WTC11 (cell line): ENCODE results near the gene APOBEC3B. TPM values are rescaled to one million over a fixed set of nuclear protein-coding genes. Genes with fewer than 3 reads are reported as not detected.
A peak's percentile ranks its signal among the peaks of the same experiment; 100 is the strongest.
"Not testable (repeated sequence)": the region's sequence is repeated elsewhere in the genome, so short reads cannot be mapped to it uniquely, and the experiment has no call there.

ENCODE experiments used
- ATAC-seq: fragments of 200-7000 bp; cut with Tn5 transposase; 2 replicates; pipeline ENCODE4 v1.10.0; 2021; ENCODE audit warnings: mild to moderate bottlenecking, moderate library complexity
- CTCF ChIA-PET: fragments of 300-600 bp; sonication (Branson Sonifier 250); formaldehyde crosslinking; loops from one replicate; lab custom pipeline; 2021; ENCODE audit warnings: antibody characterized with exemption; lab: Charles Lee
- POLR2A ChIA-PET: fragments of 350-600 bp; sonication (Branson Sonifier 250); formaldehyde crosslinking; loops from one replicate; lab custom pipeline; 2021; ENCODE audit warnings: antibody characterized with exemption; lab: Charles Lee
- DNase-seq: peaks from one replicate; pipeline ENCODE4 v3.0.0; 2021; ENCODE audit warnings: low spot score
- H3K27ac Mint-ChIP-seq: 2 replicates; pipeline ENCODE4 v1.8.0; 2021; ENCODE audit warnings: mixed read lengths
- H3K27me3 Mint-ChIP-seq: 2 replicates; pipeline ENCODE4 v1.8.0; 2021; ENCODE audit warnings: low read depth, mild to moderate bottlenecking, moderate library complexity, mixed read lengths
- H3K36me3 Mint-ChIP-seq: 2 replicates; pipeline ENCODE4 v1.8.0; 2021; ENCODE audit warnings: mixed read lengths
- H3K4me1 Mint-ChIP-seq: 2 replicates; pipeline ENCODE4 v1.8.0; 2022; ENCODE audit warnings: mixed read lengths
- H3K4me3 Mint-ChIP-seq: 2 replicates; pipeline ENCODE4 v1.8.0; 2021; ENCODE audit warnings: mild to moderate bottlenecking, moderate library complexity, mixed read lengths
- H3K9me3 Mint-ChIP-seq: 2 replicates; pipeline ENCODE4 v1.8.0; 2021; ENCODE audit warnings: mixed read lengths
- ATF6 ChIP-seq: sonication (generic); formaldehyde crosslinking; IDR thresholded peaks from 2 replicates; pipeline ENCODE4 v1.8.1; 2023; ENCODE audit warnings: mild to moderate bottlenecking, missing genetic modification reagents
- CBFB ChIP-seq: sonication (generic); formaldehyde crosslinking; IDR thresholded peaks from 2 replicates; pipeline ENCODE4 v1.8.1; 2022; ENCODE audit warnings: mild to moderate bottlenecking, low read depth, missing genetic modification reagents
- CREB1 ChIP-seq: sonication (generic); formaldehyde crosslinking; IDR thresholded peaks from 2 replicates; pipeline ENCODE4 v1.8.0; 2023; ENCODE audit warnings: mild to moderate bottlenecking, missing genetic modification reagents
- ELF4 ChIP-seq: sonication (generic); formaldehyde crosslinking; IDR thresholded peaks from 2 replicates; pipeline ENCODE4 v1.8.1; 2022; ENCODE audit warnings: low read depth, mild to moderate bottlenecking, moderate library complexity, missing genetic modification reagents
- ETV6 ChIP-seq: sonication (generic); formaldehyde crosslinking; IDR thresholded peaks from 2 replicates; pipeline ENCODE4 v1.8.1; 2022; ENCODE audit warnings: mild to moderate bottlenecking, missing genetic modification reagents
- FOXK1 ChIP-seq: sonication (generic); formaldehyde crosslinking; IDR thresholded peaks from 2 replicates; pipeline ENCODE4 v1.8.0; 2022; ENCODE audit warnings: mild to moderate bottlenecking, moderate library complexity, missing genetic modification reagents
- NFATC4 ChIP-seq: fragments of 250-450 bp; sonication (Bioruptor Pico); IDR thresholded peaks from 2 replicates; pipeline ENCODE4 v1.9.0; 2021; ENCODE audit warnings: mild to moderate bottlenecking
- NFYB ChIP-seq: sonication (generic); formaldehyde crosslinking; conservative IDR thresholded peaks from 2 replicates; pipeline ENCODE4 v1.8.0; 2022; ENCODE audit warnings: low read depth, missing genetic modification reagents
- NR3C1 ChIP-seq: sonication (generic); formaldehyde crosslinking; conservative IDR thresholded peaks from 2 replicates; pipeline ENCODE4 v1.8.1; 2023; ENCODE audit warnings: low read depth, mild to moderate bottlenecking, missing genetic modification reagents
- TCF7 ChIP-seq: sonication (generic); formaldehyde crosslinking; IDR thresholded peaks from 2 replicates; pipeline ENCODE4 v1.8.0; 2022; ENCODE audit warnings: mild to moderate bottlenecking, low read depth, missing genetic modification reagents, moderate library complexity
- total RNA-seq: library from RNA; stranded (reverse); gene quantifications from 3 replicates; pipeline ENCODE4 v1.2.3, GENCODE V29; 2021
- TF ChIP-seq, protein P1 (sequence below): sonication (generic); formaldehyde crosslinking; IDR thresholded peaks from 2 replicates; pipeline ENCODE4 v1.8.1; 2022; ENCODE audit warnings: low read depth, missing genetic modification reagents, borderline replicate concordance
- TF ChIP-seq, protein P2 (sequence below): fragments of 250-450 bp; sonication (Bioruptor Pico); IDR thresholded peaks from 2 replicates; pipeline ENCODE4 v2.1.2; 2022; ENCODE audit warnings: mild to moderate bottlenecking, moderate library complexity
- TF ChIP-seq, protein P3 (sequence below): sonication (generic); formaldehyde crosslinking; IDR thresholded peaks from 2 replicates; pipeline ENCODE4 v1.8.1; 2022; ENCODE audit warnings: missing genetic modification reagents, borderline replicate concordance

APOBEC3B gene
- total RNA-seq, 1 experiment from 2014 or later, result 4.0 TPM

DNA sequence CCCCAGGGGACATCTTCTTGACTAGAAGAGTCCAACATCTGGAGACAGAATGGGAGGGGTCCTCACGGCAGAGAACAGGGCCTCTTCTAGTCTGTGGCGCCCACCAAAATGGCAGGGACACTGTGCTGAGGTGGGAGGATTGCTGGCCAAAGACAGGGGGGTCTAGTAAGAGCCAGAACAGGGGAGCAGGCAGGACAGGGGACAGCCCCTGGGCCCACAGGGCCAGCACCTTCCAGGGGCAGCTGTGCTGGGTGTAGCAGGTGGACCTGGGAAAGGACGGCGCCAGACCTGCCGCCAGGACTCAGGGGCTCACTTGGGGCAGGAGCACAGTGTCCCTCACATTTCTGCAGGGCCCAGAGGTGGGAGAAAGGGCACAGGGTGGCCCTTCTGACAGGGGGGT lies 25.6 kb upstream of the APOBEC3B start:
- H3K4me1 Mint-ChIP-seq, result peaks cover 3% of the 10 kb centered on the region; the same call in 1 of the 2 replicates
- TF ChIP-seq, protein P1, sequence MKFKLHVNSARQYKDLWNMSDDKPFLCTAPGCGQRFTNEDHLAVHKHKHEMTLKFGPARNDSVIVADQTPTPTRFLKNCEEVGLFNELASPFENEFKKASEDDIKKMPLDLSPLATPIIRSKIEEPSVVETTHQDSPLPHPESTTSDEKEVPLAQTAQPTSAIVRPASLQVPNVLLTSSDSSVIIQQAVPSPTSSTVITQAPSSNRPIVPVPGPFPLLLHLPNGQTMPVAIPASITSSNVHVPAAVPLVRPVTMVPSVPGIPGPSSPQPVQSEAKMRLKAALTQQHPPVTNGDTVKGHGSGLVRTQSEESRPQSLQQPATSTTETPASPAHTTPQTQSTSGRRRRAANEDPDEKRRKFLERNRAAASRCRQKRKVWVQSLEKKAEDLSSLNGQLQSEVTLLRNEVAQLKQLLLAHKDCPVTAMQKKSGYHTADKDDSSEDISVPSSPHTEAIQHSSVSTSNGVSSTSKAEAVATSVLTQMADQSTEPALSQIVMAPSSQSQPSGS, result no peak
- TF ChIP-seq CBFB (no peak), CREB1 (CRISPR knock-in tag) (no peak), NR3C1 (CRISPR knock-in tag) (no peak), ELF4 (CRISPR knock-in tag) (no peak)
- TF ChIP-seq, protein P2, sequence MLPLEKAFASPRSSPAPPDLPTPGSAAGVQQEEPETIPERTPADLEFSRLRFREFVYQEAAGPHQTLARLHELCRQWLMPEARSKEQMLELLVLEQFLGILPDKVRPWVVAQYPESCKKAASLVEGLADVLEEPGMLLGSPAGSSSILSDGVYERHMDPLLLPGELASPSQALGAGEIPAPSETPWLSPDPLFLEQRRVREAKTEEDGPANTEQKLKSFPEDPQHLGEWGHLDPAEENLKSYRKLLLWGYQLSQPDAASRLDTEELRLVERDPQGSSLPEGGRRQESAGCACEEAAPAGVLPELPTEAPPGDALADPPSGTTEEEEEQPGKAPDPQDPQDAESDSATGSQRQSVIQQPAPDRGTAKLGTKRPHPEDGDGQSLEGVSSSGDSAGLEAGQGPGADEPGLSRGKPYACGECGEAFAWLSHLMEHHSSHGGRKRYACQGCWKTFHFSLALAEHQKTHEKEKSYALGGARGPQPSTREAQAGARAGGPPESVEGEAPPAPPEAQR, result no peak
- ChIA-PET CTCF (no interaction called here), POLR2A (no interaction called here)
- H3K27ac Mint-ChIP-seq, result no peak overlapping the region
- ATAC-seq, result no peak
- no peak for DNase-seq
- peaks cover 4% of the 10 kb centered on the region for H3K27me3 Mint-ChIP-seq
- H3K9me3 Mint-ChIP-seq, result no peaks in the 10 kb centered on the region
- H3K4me3 Mint-ChIP-seq, result no peak overlapping the region
- H3K36me3 Mint-ChIP-seq, result no peaks in the 10 kb centered on the region

GRCh38 chr22:38957046-38957770 lies 24.9 kb upstream of the APOBEC3B start, which contains the start of gene APOBEC3A:
APOBEC3A (plus strand) TSS chr22:38957609; CDS start chr22:38957692, 83 bp downstream.
- peaks cover 4% of the 10 kb centered on the region for H3K27me3 Mint-ChIP-seq
- no peaks in the 10 kb centered on the region for H3K36me3 Mint-ChIP-seq
- CTCF ChIA-PET, result no interaction called here
- H3K27ac Mint-ChIP-seq, result no peak within 1 kb of the TSS
- no peak for ATAC-seq
- no peaks in the 10 kb centered on the region for H3K9me3 Mint-ChIP-seq
- TF ChIP-seq NFATC4 (no peak), NFYB (CRISPR knock-in tag) (no peak), TCF7 (CRISPR knock-in tag) (no peak), FOXK1 (CRISPR knock-in tag) (no peak)
- TF ChIP-seq, all 79 proteins: peak for 0
- POLR2A ChIA-PET, result no interaction called here
- no peak within 1 kb of the TSS for H3K4me3 Mint-ChIP-seq
- H3K4me1 Mint-ChIP-seq, result peaks cover 3% of the 10 kb centered on the region
- DNase-seq, result no peak

GRCh38 chr22:38957808-38958650 lies 24.1 kb upstream of the APOBEC3B start:
- H3K4me1 Mint-ChIP-seq, result peaks cover 5% of the 10 kb centered on the region
- TF ChIP-seq ATF6 (CRISPR knock-in tag), result no peak
- TF ChIP-seq, protein P3, sequence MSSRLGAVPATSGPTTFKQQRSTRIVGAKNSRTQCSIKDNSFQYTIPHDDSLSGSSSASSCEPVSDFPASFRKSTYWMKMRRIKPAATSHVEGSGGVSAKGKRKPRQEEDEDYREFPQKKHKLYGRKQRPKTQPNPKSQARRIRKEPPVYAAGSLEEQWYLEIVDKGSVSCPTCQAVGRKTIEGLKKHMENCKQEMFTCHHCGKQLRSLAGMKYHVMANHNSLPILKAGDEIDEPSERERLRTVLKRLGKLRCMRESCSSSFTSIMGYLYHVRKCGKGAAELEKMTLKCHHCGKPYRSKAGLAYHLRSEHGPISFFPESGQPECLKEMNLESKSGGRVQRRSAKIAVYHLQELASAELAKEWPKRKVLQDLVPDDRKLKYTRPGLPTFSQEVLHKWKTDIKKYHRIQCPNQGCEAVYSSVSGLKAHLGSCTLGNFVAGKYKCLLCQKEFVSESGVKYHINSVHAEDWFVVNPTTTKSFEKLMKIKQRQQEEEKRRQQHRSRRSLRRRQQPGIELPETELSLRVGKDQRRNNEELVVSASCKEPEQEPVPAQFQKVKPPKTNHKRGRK (CRISPR knock-in tag), result peak; percentile 70; the same call in 1 of the 2 replicates
- no peak for TF ChIP-seq ETV6
- TF ChIP-seq, all 79 proteins: peak for 1
- peaks cover 4% of the 10 kb centered on the region for H3K27me3 Mint-ChIP-seq
- no peaks in the 10 kb centered on the region for H3K36me3 Mint-ChIP-seq
- H3K27ac Mint-ChIP-seq, result no peak overlapping the region
- CTCF ChIA-PET, result no interaction called here
- POLR2A ChIA-PET, result no interaction called here
- no peaks in the 10 kb centered on the region for H3K9me3 Mint-ChIP-seq
- DNase-seq (no peak), ATAC-seq (no peak)
- no peak overlapping the region for H3K4me3 Mint-ChIP-seq

DNA sequence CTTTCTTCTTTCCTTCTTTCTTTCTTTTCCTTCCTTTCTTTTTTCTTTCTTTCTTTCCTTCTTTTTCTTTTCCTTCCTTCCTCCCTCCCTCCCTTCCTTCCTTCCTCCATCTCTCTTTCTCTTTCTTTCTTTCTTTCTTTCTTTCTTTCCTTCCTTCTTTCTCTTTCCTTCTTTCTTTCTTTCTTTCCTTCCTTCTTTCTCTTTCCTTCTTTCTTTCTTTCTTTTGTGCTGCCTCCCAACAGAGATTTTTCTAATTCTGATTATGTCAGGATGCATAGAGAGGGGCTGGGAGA lies 23.6 kb upstream of the APOBEC3B start:
- H3K4me1 Mint-ChIP-seq, H3K27me3 Mint-ChIP-seq: not testable (repeated sequence)

More for the DNA sequence above, 23.6 kb upstream of the APOBEC3B start:
- H3K9me3 Mint-ChIP-seq, H3K36me3 Mint-ChIP-seq, POLR2A ChIA-PET, ATAC-seq, CTCF ChIA-PET, H3K27ac Mint-ChIP-seq, DNase-seq, H3K4me3 Mint-ChIP-seq: not testable (repeated sequence)
